HFF-Myc (cell line): Measurements from ENCODE around the gene ABR.
A peak's percentile ranks its signal among the peaks of the same experiment; 100 is the strongest.
"Not testable (repeated sequence)": the region's sequence is repeated elsewhere in the genome, so short reads cannot be mapped to it uniquely, and the experiment has no call there.

Experiments used
- DNase-seq: peaks from one replicate; pipeline ENCODE4 v3.0.0-alpha.2; 2011; ENCODE audit warnings: low read depth; ENCODE audit errors: extremely low read depth
- H3K4me3 ChIP-seq: replicated peaks from 2 replicates; pipeline ENCODE4 v1.5.1; 2011; ENCODE audit warnings: low read depth, mild to moderate bottlenecking, control low read depth, low read length
- TF ChIP-seq, protein P1 (sequence below): IDR thresholded peaks from 2 replicates; pipeline ENCODE4 v1.5.1; 2012; ENCODE audit warnings: mild to moderate bottlenecking, low read depth, low read length, control low read depth; ENCODE audit errors: missing control alignments

The ABR gene

GRCh38 chr17:1203111-1203966 is 23.6 kb upstream of the ABR start:
- DNase-seq = no peak
- H3K4me3 ChIP-seq = peak overlapping the region; percentile 48
- TF ChIP-seq, protein P1, sequence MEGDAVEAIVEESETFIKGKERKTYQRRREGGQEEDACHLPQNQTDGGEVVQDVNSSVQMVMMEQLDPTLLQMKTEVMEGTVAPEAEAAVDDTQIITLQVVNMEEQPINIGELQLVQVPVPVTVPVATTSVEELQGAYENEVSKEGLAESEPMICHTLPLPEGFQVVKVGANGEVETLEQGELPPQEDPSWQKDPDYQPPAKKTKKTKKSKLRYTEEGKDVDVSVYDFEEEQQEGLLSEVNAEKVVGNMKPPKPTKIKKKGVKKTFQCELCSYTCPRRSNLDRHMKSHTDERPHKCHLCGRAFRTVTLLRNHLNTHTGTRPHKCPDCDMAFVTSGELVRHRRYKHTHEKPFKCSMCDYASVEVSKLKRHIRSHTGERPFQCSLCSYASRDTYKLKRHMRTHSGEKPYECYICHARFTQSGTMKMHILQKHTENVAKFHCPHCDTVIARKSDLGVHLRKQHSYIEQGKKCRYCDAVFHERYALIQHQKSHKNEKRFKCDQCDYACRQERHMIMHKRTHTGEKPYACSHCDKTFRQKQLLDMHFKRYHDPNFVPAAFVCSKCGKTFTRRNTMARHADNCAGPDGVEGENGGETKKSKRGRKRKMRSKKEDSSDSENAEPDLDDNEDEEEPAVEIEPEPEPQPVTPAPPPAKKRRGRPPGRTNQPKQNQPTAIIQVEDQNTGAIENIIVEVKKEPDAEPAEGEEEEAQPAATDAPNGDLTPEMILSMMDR = no peak

- TF ChIP-seq, protein P1 = no peak
- DNase-seq = no peak
- no peak overlapping the region for H3K4me3 ChIP-seq
Measured at GRCh38 chr17:1202291-1202690, 22.5 kb upstream of the ABR start.

GRCh38 chr17:1201132-1201702 is 21.4 kb upstream of the ABR start:
- DNase-seq = no peak
- TF ChIP-seq, protein P1 = no peak
- H3K4me3 ChIP-seq = no peak overlapping the region

DNA sequence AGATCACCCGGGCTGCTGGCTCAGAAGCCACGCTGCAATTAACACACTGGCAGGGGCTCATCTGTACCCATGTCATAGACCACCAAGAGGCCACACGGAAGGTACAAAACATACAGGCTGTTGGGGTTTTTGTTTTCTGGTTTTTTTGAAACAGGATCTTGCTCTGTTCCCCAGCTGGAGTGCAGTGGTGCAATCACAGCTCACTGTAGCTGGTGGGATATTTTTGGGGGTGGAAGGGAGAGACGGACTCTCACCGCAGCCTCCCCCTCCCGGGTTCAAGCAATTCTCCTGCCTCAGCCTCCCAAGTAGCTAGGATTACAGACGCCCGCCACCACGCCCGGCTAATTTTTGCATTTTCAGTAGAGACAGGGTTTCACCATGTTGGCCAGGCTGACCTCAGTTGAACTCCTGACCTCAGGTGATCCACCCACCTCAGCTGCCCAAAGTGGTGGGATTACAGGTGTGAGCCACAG is 19.5 kb upstream of the ABR start:
- H3K4me3 ChIP-seq, DNase-seq: not testable (repeated sequence)

DNA sequence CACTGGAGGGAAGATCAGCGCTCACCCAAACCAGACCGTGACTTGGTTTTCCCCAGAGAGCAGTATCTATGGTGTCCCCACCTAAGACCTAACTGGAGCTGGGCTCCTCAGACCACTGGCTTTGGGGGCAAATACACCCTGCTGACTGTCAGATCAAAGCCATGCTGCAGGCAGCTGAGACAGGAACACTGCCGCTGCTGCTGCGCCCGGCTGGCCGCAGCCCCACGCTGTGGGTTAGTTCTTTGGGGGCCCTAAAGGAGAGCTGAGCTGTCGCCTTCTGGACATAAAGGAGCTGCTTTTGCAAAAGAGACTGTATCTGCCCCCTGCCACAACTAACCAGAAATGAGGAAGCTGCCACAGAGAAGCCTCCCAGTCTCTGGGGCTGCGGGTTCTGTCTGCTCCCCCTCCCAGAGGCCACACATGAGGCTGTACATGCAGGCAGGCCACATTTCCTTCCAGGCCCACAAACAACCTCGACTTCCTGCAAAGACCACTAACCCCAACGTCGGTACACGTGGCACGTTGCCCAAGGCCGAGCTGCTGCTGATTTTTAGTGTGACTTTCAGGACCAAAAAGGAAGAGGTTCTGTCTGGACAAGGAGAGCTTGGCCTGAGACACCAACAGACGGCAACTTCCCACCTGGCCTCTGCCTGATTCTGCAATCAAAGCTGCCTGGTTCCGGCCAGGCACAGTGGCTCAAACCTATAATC is 18.2 kb upstream of the ABR start:
- DNase-seq = no peak
- TF ChIP-seq, protein P1 = no peak
- H3K4me3 ChIP-seq = no peak overlapping the region

DNA sequence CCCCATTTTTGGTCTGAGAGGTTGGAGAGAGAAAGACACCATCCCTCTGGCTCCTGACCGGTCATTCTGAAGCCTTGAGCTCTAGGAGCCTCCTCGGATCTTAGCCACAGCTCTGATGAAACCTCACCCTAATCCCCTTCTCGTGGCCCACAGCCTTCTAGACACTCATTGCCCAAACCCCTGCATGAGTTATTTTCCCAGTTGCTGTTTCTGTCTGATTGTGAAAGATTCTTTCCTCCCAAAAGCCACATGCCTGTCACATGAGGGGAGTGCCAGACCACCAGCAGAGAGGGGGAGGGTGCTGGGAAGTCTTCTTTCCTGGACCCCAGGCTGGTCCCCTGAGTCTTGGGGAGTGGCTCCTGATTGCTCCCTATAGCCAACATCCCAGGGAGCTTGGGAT is 17.6 kb upstream of the ABR start:
- DNase-seq = no peak
- TF ChIP-seq, protein P1 = no peak
- no peak overlapping the region for H3K4me3 ChIP-seq

DNA sequence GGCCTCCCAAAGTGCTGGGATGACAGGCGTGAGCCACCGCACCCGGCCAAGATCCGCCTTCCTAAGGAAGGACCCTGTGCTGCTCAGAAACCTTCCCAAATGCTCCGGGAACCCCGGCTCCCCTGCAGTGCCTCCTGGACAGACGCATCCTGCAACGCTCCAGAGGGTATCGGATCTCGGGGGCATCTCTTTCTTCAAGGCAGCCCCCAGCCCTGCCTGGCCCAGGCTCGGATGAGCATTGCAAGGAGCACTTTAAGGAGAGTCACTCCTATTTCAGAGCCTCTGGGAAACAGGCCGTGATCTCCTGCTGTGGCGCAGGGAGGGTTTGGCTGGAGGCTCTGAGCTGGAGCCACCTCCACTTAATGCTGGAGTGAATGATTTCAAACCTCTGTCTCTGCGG is 17.2 kb upstream of the ABR start:
- TF ChIP-seq, protein P1 = no peak
- no peak for DNase-seq
- no peak overlapping the region for H3K4me3 ChIP-seq
